Esophagus (tissue), 2 donors: ENCODE results near the gene SEMA4D. TPM values are rescaled to one million over a fixed set of nuclear protein-coding genes. Genes with fewer than 3 reads are reported as not detected.

Experiments
- H3K27ac ChIP-seq, 2 donors: one replicate each; pipeline ENCODE4 v1.5.1; 2013; ENCODE audit warnings: low read depth in 2 of 2, mild to moderate bottlenecking in 2 of 2, inconsistent platforms in 1 of 2, low read length in 1 of 2, moderate library complexity in 1 of 2
- H3K27me3 ChIP-seq, 2 donors: one replicate each; pipeline ENCODE4 v1.6.1; 2013; ENCODE audit warnings: low read length in 2 of 2, control low read depth in 1 of 2, mild to moderate bottlenecking in 1 of 2; ENCODE audit not compliant: insufficient read depth in 2 of 2, control insufficient read depth in 1 of 2
- H3K36me3 ChIP-seq, 2 donors: one replicate each; pipeline ENCODE4 v1.6.1; 2013; ENCODE audit warnings: low read length in 1 of 2; ENCODE audit not compliant: control insufficient read depth in 2 of 2, insufficient read depth in 2 of 2
- H3K4me1 ChIP-seq, 2 donors: one replicate each; pipeline ENCODE4 v1.6.1; 2013; ENCODE audit warnings: low read length in 1 of 2; ENCODE audit not compliant: control insufficient read depth in 2 of 2, insufficient read depth in 2 of 2
- H3K4me3 ChIP-seq, 2 donors: one replicate each; pipeline ENCODE4 v1.5.1; 2013; ENCODE audit warnings: low read length in 2 of 2, mild to moderate bottlenecking in 2 of 2, low read depth in 1 of 2, moderate library complexity in 1 of 2
- H3K9me3 ChIP-seq, 2 donors: one replicate each; pipeline ENCODE4 v1.6.1; 2013; ENCODE audit warnings: mild to moderate bottlenecking in 2 of 2, low read depth in 1 of 2, low read length in 1 of 2, moderate library complexity in 1 of 2; ENCODE audit not compliant: control insufficient read depth in 2 of 2, insufficient read depth in 1 of 2
- WGBS, 2 donors: extraction: QIAGEN DNeasy Blood & Tissue Kit; methylation state at CpG; one replicate each; pipeline ENCODE4 v1.1.7; 2013; 5-methylcytosine and 5-hydroxymethylcytosine counted together
- polyA plus RNA-seq, 2 donors: library from polyadenylated mRNA; stranded (reverse); fragments of 200-250 nt; gene quantifications; one replicate each; pipeline ENCODE4 v1.2.3, GENCODE V29; 2013
- donor health status: healthy with polysubstance abuse.
- donor health status: Bipolar disorder and iron deficiency.

The SEMA4D gene
- polyA plus RNA-seq, 2 donors = 17.1 to 33.4 TPM

DNA sequence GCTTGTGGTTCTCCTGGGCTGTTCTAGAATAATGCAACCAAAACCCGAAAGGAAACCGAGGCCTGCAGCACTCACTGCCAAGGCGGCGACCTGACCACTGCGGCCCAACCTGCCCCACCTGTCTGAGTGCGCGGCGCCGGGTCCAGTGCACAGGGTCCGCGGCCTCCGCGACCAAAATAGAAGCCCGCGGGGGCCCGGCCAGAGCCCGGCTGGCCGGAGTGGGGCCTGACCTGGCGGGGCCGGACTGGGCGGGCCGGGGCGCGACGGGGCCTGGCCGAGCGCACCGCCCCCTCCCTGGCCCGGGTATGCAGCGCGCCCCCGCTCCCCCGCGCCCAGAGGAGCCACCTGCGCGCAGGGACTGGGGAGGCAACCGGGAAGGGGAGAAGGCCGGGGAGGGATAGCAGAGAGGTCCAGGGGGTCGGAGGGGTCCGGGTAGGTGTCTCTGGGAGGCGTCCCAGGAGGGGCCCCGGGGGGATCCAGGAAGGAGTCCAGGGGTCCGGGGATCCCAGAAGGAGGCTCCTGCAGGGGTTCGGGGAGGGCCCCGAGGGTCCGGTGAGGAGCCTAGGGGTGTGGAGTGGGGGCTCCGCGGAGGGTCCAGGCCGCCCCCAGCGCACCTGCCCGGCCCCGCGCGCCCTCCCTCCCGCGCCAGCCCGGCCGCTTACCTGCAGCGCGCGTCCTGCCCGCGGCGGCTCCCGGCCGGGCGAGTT lies 503 bp downstream of the SEMA4D start:
- Histone ChIP-seq H3K27me3 (no peaks in the 10 kb centered on the region), H3K27ac (peak overlapping the region; percentile 45 to 47), H3K4me1 (peaks cover 15 to 37% of the 10 kb centered on the region in 2 donors), H3K4me3 (peak overlapping the region; percentile 78 to 97), H3K9me3 (no peaks in the 10 kb centered on the region), H3K36me3 (no peaks in the 10 kb centered on the region)
- WGBS, 2 donors = 1% methylated on average over 40 to 67 of the region's 67 CpGs

GRCh38 chr9:89496645-89497256 lies 1.2 kb downstream of the SEMA4D start:
- Histone ChIP-seq H3K27ac (peak overlapping the region; percentile 45 to 47), H3K9me3 (no peaks in the 10 kb centered on the region), H3K36me3 (no peaks in the 10 kb centered on the region), H3K27me3 (no peaks in the 10 kb centered on the region), H3K4me1 (peaks cover 15 to 37% of the 10 kb centered on the region in 2 donors), H3K4me3 (peak overlapping the region; percentile 78 to 97)
- WGBS, 2 donors = 38 to 44% methylated on average over 14 of the region's 14 CpGs

- Histone ChIP-seq H3K27ac (peak overlapping the region in 1 of 2 donors; percentile 45), H3K4me1 (peaks cover 11 to 40% of the 10 kb centered on the region in 2 donors), H3K27me3 (no peaks in the 10 kb centered on the region), H3K36me3 (no peaks in the 10 kb centered on the region), H3K9me3 (no peaks in the 10 kb centered on the region), H3K4me3 (peak overlapping the region; percentile 78 to 97)
- 79% methylated on average over 12 of the region's 12 CpGs for WGBS, 2 donors
Measured at GRCh38 chr9:89495824-89496560, 1.9 kb downstream of the SEMA4D start.

GRCh38 chr9:89494199-89494598 lies 3.7 kb downstream of the SEMA4D start:
- Histone ChIP-seq H3K27ac (no peak overlapping the region), H3K4me3 (no peak overlapping the region), H3K27me3 (no peaks in the 10 kb centered on the region), H3K36me3 (no peaks in the 10 kb centered on the region), H3K4me1 (peaks cover 11 to 40% of the 10 kb centered on the region in 2 donors), H3K9me3 (no peaks in the 10 kb centered on the region)
- 72 to 74% methylated on average over 5 of the region's 5 CpGs for WGBS, 2 donors

GRCh38 chr9:89493671-89494070 lies 4.2 kb downstream of the SEMA4D start:
- 80 to 85% methylated on average over 2 of the region's 2 CpGs for WGBS, 2 donors
- no peak overlapping the region for H3K4me3 ChIP-seq
- no peaks in the 10 kb centered on the region for H3K36me3 ChIP-seq
- H3K27me3 ChIP-seq = no peaks in the 10 kb centered on the region
- no peaks in the 10 kb centered on the region for H3K9me3 ChIP-seq
- H3K27ac ChIP-seq = no peak overlapping the region
- H3K4me1 ChIP-seq = peaks cover 11 to 37% of the 10 kb centered on the region in 2 donors

- 70 to 72% methylated on average over 6 of the region's 6 CpGs for WGBS, 2 donors
- H3K4me1 ChIP-seq = peaks cover 9 to 33% of the 10 kb centered on the region in 2 donors
- no peak overlapping the region for H3K4me3 ChIP-seq
- H3K9me3 ChIP-seq = no peaks in the 10 kb centered on the region
- no peak overlapping the region for H3K27ac ChIP-seq
- H3K36me3 ChIP-seq = no peaks in the 10 kb centered on the region
- no peaks in the 10 kb centered on the region for H3K27me3 ChIP-seq
Measured at GRCh38 chr9:89493181-89493580, 4.7 kb downstream of the SEMA4D start.

GRCh38 chr9:89492586-89492985 lies 5.3 kb downstream of the SEMA4D start:
- no peaks in the 10 kb centered on the region for H3K27me3 ChIP-seq
- no peaks in the 10 kb centered on the region for H3K36me3 ChIP-seq
- 93 to 95% methylated on average over 9 of the region's 9 CpGs for WGBS, 2 donors
- H3K4me1 ChIP-seq = peaks cover 9 to 32% of the 10 kb centered on the region in 2 donors
- H3K27ac ChIP-seq = no peak overlapping the region
- no peaks in the 10 kb centered on the region for H3K9me3 ChIP-seq
- H3K4me3 ChIP-seq = no peak overlapping the region

- Histone ChIP-seq H3K36me3 (no peaks in the 10 kb centered on the region), H3K27me3 (no peaks in the 10 kb centered on the region), H3K27ac (no peak overlapping the region), H3K4me1 (peaks cover 9 to 31% of the 10 kb centered on the region in 2 donors), H3K9me3 (no peaks in the 10 kb centered on the region), H3K4me3 (no peak overlapping the region)
- WGBS, 2 donors = 79 to 89% methylated on average over 9 of the region's 9 CpGs
Measured at GRCh38 chr9:89491694-89492093, 6.2 kb downstream of the SEMA4D start.

- Histone ChIP-seq H3K27ac (no peak overlapping the region), H3K9me3 (no peaks in the 10 kb centered on the region), H3K27me3 (no peaks in the 10 kb centered on the region), H3K36me3 (no peaks in the 10 kb centered on the region), H3K4me1 (peaks cover 0 to 18% of the 10 kb centered on the region in 2 donors), H3K4me3 (no peak overlapping the region)
- 76 to 77% methylated on average over 13 of the region's 13 CpGs for WGBS, 2 donors
Measured at GRCh38 chr9:89489548-89490530, 8.1 kb downstream of the SEMA4D start.
